Measurements from ENCODE around the gene DOCK4. TPM values are rescaled to one million over a fixed set of nuclear protein-coding genes. Genes with fewer than 3 reads are reported as not detected.

DOCK4 gene
- total and polyA plus RNA-seq, 2 donors from 2014 or later: 3.2 to 38.9 TPM

DNA sequence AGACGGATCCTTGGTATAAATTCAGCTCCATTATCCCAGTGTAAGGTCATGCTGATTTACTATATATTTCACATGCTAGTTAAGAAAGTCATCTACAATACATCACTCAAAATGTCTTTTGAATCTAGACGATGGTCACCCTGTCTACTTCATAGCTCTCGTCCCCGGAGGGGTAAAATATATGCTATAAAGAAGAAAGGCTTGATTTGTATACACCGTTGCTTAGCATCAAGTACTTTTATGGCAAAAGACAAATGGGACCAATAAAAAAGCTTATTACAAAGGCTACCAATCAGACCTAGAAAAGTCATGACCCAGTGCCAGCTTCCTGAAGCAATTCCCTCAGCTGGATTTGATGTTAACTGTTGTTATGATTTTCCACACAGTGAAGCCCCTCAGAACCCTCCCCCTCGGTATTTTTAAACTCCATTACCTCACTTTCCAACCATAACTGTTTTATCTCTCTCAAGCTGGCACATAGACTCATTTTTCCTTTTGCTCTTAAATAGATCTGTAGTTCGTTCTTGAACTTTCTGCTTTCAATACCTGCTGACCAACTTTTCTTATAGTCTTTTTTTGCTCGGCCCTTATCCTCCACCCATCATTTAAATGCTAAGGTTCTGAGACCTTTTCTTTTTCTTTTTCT, 104.9 kb downstream of the DOCK4 start:
- Histone ChIP-seq H3K9ac (ENCODE audit: low read length in 3 of 3) (no peak overlapping the region), H3K36me3 (ENCODE audit: control insufficient read depth in 2 of 3, insufficient read depth in 3 of 3, low read length in 3 of 3) (no peaks in the 10 kb centered on the region), H3K27ac (ENCODE audit: low read depth in 2 of 2, low read length in 2 of 2) (no peak overlapping the region), H3K27me3 (ENCODE audit: control insufficient read depth, insufficient read depth, low read length) (no peaks in the 10 kb centered on the region), H3K4me3 (ENCODE audit: low read length in 3 of 3) (no peak overlapping the region), H3K4me1 (ENCODE audit: control insufficient read depth in 2 of 3, insufficient read depth in 2 of 3, low read depth in 1 of 3, low read length in 3 of 3) (no peaks in the 10 kb centered on the region), H3K9me3 (ENCODE audit: control insufficient read depth in 2 of 3, insufficient read depth in 1 of 3, low read length in 3 of 3) (no peaks in the 10 kb centered on the region)
- intact Hi-C loops (cut with DNase I): no loop called here
- FAIRE-seq (no peak), DNase-seq (peak in 2 of 5 donors; percentile 38 to 53)
- TF ChIP-seq, protein P1, sequence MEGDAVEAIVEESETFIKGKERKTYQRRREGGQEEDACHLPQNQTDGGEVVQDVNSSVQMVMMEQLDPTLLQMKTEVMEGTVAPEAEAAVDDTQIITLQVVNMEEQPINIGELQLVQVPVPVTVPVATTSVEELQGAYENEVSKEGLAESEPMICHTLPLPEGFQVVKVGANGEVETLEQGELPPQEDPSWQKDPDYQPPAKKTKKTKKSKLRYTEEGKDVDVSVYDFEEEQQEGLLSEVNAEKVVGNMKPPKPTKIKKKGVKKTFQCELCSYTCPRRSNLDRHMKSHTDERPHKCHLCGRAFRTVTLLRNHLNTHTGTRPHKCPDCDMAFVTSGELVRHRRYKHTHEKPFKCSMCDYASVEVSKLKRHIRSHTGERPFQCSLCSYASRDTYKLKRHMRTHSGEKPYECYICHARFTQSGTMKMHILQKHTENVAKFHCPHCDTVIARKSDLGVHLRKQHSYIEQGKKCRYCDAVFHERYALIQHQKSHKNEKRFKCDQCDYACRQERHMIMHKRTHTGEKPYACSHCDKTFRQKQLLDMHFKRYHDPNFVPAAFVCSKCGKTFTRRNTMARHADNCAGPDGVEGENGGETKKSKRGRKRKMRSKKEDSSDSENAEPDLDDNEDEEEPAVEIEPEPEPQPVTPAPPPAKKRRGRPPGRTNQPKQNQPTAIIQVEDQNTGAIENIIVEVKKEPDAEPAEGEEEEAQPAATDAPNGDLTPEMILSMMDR (IDR thresholded peaks at IDR 0.05; ENCODE audit: borderline replicate concordance, extremely low read depth, insufficient read depth): no peak

DNA sequence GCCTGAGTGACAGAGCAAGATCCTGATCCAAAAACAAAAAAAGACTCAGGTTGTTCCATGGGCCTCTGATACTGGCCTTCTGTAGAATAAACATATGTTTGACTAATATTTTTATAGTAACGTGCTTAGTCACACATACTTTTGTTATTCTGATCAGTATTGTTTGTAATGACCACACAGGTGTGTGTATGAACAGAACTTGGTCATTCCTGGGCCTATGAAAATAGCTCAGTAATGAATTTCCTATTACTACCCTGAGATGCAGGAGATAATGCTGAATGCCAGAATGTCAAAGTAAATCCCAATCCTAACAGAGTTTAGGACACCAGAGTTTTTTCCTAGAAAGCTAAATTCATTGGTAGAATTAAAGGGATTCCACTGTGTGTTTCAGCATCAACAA, 108.7 kb downstream of the DOCK4 start:
- intact Hi-C loops (cut with DNase I): no loop called here
- H3K36me3 ChIP-seq (ENCODE audit: control insufficient read depth in 2 of 3, insufficient read depth in 3 of 3, low read length in 3 of 3): no peaks in the 10 kb centered on the region
- no peak overlapping the region for H3K4me3 ChIP-seq (ENCODE audit: low read length in 3 of 3)
- no peaks in the 10 kb centered on the region for H3K4me1 ChIP-seq (ENCODE audit: control insufficient read depth in 2 of 3, insufficient read depth in 2 of 3, low read depth in 1 of 3, low read length in 3 of 3)
- TF ChIP-seq, protein P1 (IDR thresholded peaks at IDR 0.05; ENCODE audit: borderline replicate concordance, extremely low read depth, insufficient read depth): no peak
- H3K27me3 ChIP-seq (ENCODE audit: control insufficient read depth, insufficient read depth, low read length): no peaks in the 10 kb centered on the region
- no peak overlapping the region for H3K9ac ChIP-seq (ENCODE audit: low read length in 3 of 3)
- H3K27ac ChIP-seq (ENCODE audit: low read depth in 2 of 2, low read length in 2 of 2): no peak overlapping the region
- no peaks in the 10 kb centered on the region for H3K9me3 ChIP-seq (ENCODE audit: control insufficient read depth in 2 of 3, insufficient read depth in 1 of 3, low read length in 3 of 3)
- no peak for DNase-seq
- FAIRE-seq: no peak

DNA sequence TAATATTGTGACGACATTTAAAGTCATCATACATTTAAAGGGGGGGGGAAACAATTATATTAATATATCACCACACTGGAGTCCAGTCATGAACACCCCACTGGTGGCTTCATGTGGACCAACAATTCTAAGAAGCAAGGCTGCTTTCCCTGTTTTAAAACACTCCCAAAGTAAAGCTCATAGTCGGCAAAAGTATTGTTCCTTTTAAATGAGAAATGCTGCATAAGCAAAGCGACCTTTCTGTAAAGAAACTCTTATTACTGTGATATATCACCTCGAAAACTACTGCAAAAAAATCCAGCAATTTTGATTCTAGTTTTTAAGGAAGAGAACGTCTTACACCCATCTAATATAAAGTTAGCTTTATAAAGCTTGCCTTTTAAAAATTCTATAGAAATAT, 112.8 kb downstream of the DOCK4 start:
- H3K27ac ChIP-seq (ENCODE audit: low read depth in 2 of 2, low read length in 2 of 2): no peak overlapping the region
- H3K27me3 ChIP-seq (ENCODE audit: control insufficient read depth, insufficient read depth, low read length): no peaks in the 10 kb centered on the region
- no peaks in the 10 kb centered on the region for H3K9me3 ChIP-seq (ENCODE audit: control insufficient read depth in 2 of 3, insufficient read depth in 1 of 3, low read length in 3 of 3)
- no peak overlapping the region for H3K4me3 ChIP-seq (ENCODE audit: low read length in 3 of 3)
- FAIRE-seq (no peak), DNase-seq (no peak)
- no peaks in the 10 kb centered on the region for H3K36me3 ChIP-seq (ENCODE audit: control insufficient read depth in 2 of 3, insufficient read depth in 3 of 3, low read length in 3 of 3)
- H3K4me1 ChIP-seq (ENCODE audit: control insufficient read depth in 2 of 3, insufficient read depth in 2 of 3, low read depth in 1 of 3, low read length in 3 of 3): no peaks in the 10 kb centered on the region
- H3K9ac ChIP-seq (ENCODE audit: low read length in 3 of 3): no peak overlapping the region
- intact Hi-C loops (cut with DNase I): no loop called here
- TF ChIP-seq, protein P1 (IDR thresholded peaks at IDR 0.05; ENCODE audit: borderline replicate concordance, extremely low read depth, insufficient read depth): no peak

Measured in kidney (tissue), 14 donors.